ENCODE data around the gene KSR2. TPM values are rescaled to one million over a fixed set of nuclear protein-coding genes. Genes with fewer than 3 reads are reported as not detected.

Gene KSR2
- total and polyA plus RNA-seq, 2 of the 13 experiments (the other 11 are each of a cell fraction or from before 2014, with no cell fraction given): 0.02 TPM; not detected in 1

DNA sequence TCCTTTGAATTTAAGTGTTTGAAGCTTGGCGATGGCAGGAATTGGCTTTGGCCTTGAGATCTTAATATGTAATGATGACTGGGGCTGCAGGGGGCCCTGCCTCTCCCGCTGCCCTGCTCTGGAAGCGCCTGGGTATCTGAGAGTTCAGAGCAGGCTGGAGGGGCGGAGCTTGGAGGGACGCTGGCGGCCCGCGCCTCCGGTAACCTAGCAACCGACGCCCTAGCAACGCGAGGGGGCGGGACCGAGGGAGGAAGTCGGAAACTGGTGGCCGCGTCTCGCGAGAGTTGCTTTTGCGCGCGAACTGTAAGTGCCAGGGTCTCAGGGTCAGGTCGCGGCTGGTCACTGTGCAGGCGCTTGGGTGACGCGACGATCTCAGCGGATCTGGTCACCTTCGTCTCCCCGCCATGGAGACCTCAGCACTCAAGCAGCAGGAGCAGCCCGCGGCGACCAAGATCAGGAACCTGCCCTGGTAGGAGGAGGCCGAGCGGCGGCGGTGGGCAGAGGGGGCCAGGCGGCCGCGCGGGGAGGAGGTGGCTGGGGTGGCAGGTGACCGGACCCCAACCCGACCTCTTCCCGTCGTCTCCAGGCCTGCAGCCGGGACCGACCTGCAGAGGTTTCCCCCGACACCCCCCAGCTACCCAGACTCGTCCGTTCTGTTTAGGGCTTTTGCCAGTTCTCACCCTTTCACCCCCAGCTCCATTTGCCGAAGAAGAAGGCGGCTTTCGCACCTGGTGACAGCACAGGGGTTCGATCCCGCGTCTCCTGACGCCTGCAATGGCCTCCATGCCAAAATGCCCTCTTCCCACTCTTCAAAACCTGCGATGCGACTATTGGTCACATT lies 47.9 kb upstream of the KSR2 start, which contains the start of gene RFC5 (continued):
- no peak for TF ChIP-seq ZNF383 (CRISPR knock-in tag; IDR thresholded peaks at IDR 0.05; ENCODE audit: borderline replicate concordance)
- TF ChIP-seq NONO (IDR thresholded peaks at IDR 0.05): no peak
- TF ChIP-seq NONO (CRISPR knock-in tag; conservative IDR thresholded peaks at IDR 0.05): peak; percentile 77
- TF ChIP-seq JARID2 (CRISPR knock-in tag; IDR thresholded peaks at IDR 0.05; ENCODE audit: insufficient replicate concordance): peak; percentile 28
- peak; percentile 99 for TF ChIP-seq TFDP1 (CRISPR knock-in tag; IDR thresholded peaks at IDR 0.05; ENCODE audit: borderline replicate concordance)
- TF ChIP-seq ZNF264 (CRISPR knock-in tag; IDR thresholded peaks at IDR 0.05): peak; percentile 63; the same call in 1 of the 2 replicates
- 0 out of 2 replicates have a peak, but pooled peaks have one; percentile 39 for TF ChIP-seq ZNF142 (CRISPR knock-in tag; IDR thresholded peaks at IDR 0.05)
- TF ChIP-seq, protein P1, sequence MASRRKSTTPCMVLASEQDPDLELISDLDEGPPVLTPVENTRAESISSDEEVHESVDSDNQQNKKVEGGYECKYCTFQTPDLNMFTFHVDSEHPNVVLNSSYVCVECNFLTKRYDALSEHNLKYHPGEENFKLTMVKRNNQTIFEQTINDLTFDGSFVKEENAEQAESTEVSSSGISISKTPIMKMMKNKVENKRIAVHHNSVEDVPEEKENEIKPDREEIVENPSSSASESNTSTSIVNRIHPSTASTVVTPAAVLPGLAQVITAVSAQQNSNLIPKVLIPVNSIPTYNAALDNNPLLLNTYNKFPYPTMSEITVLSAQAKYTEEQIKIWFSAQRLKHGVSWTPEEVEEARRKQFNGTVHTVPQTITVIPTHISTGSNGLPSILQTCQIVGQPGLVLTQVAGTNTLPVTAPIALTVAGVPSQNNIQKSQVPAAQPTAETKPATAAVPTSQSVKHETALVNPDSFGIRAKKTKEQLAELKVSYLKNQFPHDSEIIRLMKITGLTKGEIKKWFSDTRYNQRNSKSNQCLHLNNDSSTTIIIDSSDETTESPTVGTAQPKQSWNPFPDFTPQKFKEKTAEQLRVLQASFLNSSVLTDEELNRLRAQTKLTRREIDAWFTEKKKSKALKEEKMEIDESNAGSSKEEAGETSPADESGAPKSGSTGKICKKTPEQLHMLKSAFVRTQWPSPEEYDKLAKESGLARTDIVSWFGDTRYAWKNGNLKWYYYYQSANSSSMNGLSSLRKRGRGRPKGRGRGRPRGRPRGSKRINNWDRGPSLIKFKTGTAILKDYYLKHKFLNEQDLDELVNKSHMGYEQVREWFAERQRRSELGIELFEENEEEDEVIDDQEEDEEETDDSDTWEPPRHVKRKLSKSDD (CRISPR knock-in tag; IDR thresholded peaks at IDR 0.05; ENCODE audit: low read depth): no peak
- TF ChIP-seq TBX2 (CRISPR knock-in tag; IDR thresholded peaks at IDR 0.05; ENCODE audit: borderline replicate concordance): peak; percentile 63
- TF ChIP-seq, protein P2, sequence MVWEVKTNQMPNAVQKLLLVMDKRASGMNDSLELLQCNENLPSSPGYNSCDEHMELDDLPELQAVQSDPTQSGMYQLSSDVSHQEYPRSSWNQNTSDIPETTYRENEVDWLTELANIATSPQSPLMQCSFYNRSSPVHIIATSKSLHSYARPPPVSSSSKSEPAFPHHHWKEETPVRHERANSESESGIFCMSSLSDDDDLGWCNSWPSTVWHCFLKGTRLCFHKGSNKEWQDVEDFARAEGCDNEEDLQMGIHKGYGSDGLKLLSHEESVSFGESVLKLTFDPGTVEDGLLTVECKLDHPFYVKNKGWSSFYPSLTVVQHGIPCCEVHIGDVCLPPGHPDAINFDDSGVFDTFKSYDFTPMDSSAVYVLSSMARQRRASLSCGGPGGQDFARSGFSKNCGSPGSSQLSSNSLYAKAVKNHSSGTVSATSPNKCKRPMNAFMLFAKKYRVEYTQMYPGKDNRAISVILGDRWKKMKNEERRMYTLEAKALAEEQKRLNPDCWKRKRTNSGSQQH (CRISPR knock-in tag; IDR thresholded peaks at IDR 0.05; ENCODE audit: low read depth): no peak
- TF ChIP-seq POGK (CRISPR knock-in tag; conservative IDR thresholded peaks at IDR 0.05): peak; percentile 74; the same call in 1 of the 2 replicates
- TF ChIP-seq SRSF4 (IDR thresholded peaks at IDR 0.05; ENCODE audit: low read depth, low read length, poor library complexity, severe bottlenecking): no peak
- TF ChIP-seq RXRB (CRISPR knock-in tag; IDR thresholded peaks at IDR 0.05; ENCODE audit: borderline replicate concordance): peak; percentile 61; the same call in 1 of the 2 replicates
- TF ChIP-seq ZNF564 (CRISPR knock-in tag; IDR thresholded peaks at IDR 0.05): 0 out of 2 replicates have a peak, but pooled peaks have one; percentile 66

Measured in HepG2 (cell line).